Muscle of leg (tissue), 11 donors: ENCODE measurements around the gene DNAJC1. TPM values are rescaled to one million over a fixed set of nuclear protein-coding genes. Genes with fewer than 3 reads are reported as not detected.

Experiments used
- DNase-seq: peaks from one replicate; pipeline ENCODE4 v3.0.0; 2013
- H3K27ac ChIP-seq: one replicate; pipeline ENCODE4 v1.5.1; 2013; ENCODE audit warnings: mild to moderate bottlenecking, low read length, control low read depth
- H3K27me3 ChIP-seq: one replicate; pipeline ENCODE4 v1.6.1; 2013; ENCODE audit warnings: low read length; ENCODE audit not compliant: control insufficient read depth, insufficient read depth
- H3K36me3 ChIP-seq: one replicate; pipeline ENCODE4 v1.6.1; 2013; ENCODE audit warnings: low read length; ENCODE audit not compliant: control insufficient read depth, insufficient read depth
- H3K4me1 ChIP-seq: one replicate; pipeline ENCODE4 v1.6.1; 2013; ENCODE audit warnings: low read length; ENCODE audit not compliant: control insufficient read depth, insufficient read depth
- H3K4me3 ChIP-seq: one replicate; pipeline ENCODE4 v1.5.1; 2013; ENCODE audit warnings: low read length, control low read depth
- H3K9me3 ChIP-seq: replicated peaks from 2 replicates; pipeline ENCODE4 v1.6.1; 2013; ENCODE audit warnings: low read depth, low read length; ENCODE audit not compliant: control insufficient read depth
- WGBS: methylation state at CpG from one replicate; pipeline ENCODE4 v1.1.5; 2013; ENCODE audit warnings: missing lambda C conversion rate; ENCODE audit not compliant: insufficient coverage; 5-methylcytosine and 5-hydroxymethylcytosine counted together
- polyA plus RNA-seq, 8 donors: library from polyadenylated mRNA; unstranded; fragments of 120-200 nt; gene quantifications; one replicate each; pipeline versions ENCODE4 v1.2.1 to v1.2.3, GENCODE V29; 2013; ENCODE audit warnings: inconsistent platforms in 1 of 8, low replicate concordance in 1 of 8; ENCODE audit not compliant: insufficient read length in 8 of 8, insufficient read depth in 1 of 8
- total RNA-seq: library from RNA; stranded (reverse); fragments of 120-200 nt; gene quantifications from one replicate; pipeline ENCODE4 v1.2.4, GENCODE V29; 2013

The DNAJC1 gene
- total and polyA plus RNA-seq, 9 donors: 11.5 to 19.6 (median 12.8) TPM

GRCh38 chr10:21746118-21746517, 257.4 kb downstream of the DNAJC1 start:
- H3K9me3 ChIP-seq: no peaks in the 10 kb centered on the region
- peaks cover 27% of the 10 kb centered on the region for H3K36me3 ChIP-seq
- H3K27ac ChIP-seq: no peak overlapping the region
- H3K27me3 ChIP-seq: no peaks in the 10 kb centered on the region
- no peaks in the 10 kb centered on the region for H3K4me1 ChIP-seq
- 85% methylated on average over 4 of the region's 6 CpGs for WGBS
- no peak for DNase-seq
- no peak overlapping the region for H3K4me3 ChIP-seq

GRCh38 chr10:21744223-21744622, 259.3 kb downstream of the DNAJC1 start:
- Histone ChIP-seq H3K4me1 (no peaks in the 10 kb centered on the region), H3K36me3 (peaks cover 40% of the 10 kb centered on the region), H3K27ac (no peak overlapping the region), H3K27me3 (no peaks in the 10 kb centered on the region), H3K4me3 (no peak overlapping the region), H3K9me3 (no peaks in the 10 kb centered on the region)
- no peak for DNase-seq
- 86% methylated on average over 11 of the region's 11 CpGs for WGBS

- no peak overlapping the region for H3K4me3 ChIP-seq
- H3K36me3 ChIP-seq: peaks cover 45% of the 10 kb centered on the region
- no CpG with 5 or more reads among the region's 5 CpGs for WGBS
- DNase-seq: no peak
- H3K27ac ChIP-seq: no peak overlapping the region
- no peaks in the 10 kb centered on the region for H3K4me1 ChIP-seq
- H3K9me3 ChIP-seq: no peaks in the 10 kb centered on the region
- no peaks in the 10 kb centered on the region for H3K27me3 ChIP-seq
These were observed 260.7 kb downstream of the DNAJC1 start for GRCh38 chr10:21742740-21743412.

GRCh38 chr10:21740989-21741388, 262.5 kb downstream of the DNAJC1 start:
- Histone ChIP-seq H3K27ac (no peak overlapping the region), H3K9me3 (no peaks in the 10 kb centered on the region), H3K4me1 (no peaks in the 10 kb centered on the region), H3K27me3 (no peaks in the 10 kb centered on the region), H3K4me3 (no peak overlapping the region), H3K36me3 (peaks cover 52% of the 10 kb centered on the region)
- DNase-seq: no peak
- no CpG with 5 or more reads among the region's 4 CpGs for WGBS

GRCh38 chr10:21737106-21737505, 266.4 kb downstream of the DNAJC1 start:
- H3K27me3 ChIP-seq: no peaks in the 10 kb centered on the region
- peaks cover 3% of the 10 kb centered on the region for H3K4me1 ChIP-seq
- H3K27ac ChIP-seq: no peak overlapping the region
- no peak overlapping the region for H3K4me3 ChIP-seq
- peaks cover 45% of the 10 kb centered on the region for H3K36me3 ChIP-seq
- 78% methylated on average over 4 of the region's 4 CpGs for WGBS
- no peak for DNase-seq
- no peaks in the 10 kb centered on the region for H3K9me3 ChIP-seq

GRCh38 chr10:21733710-21734109, 269.8 kb downstream of the DNAJC1 start:
- no peaks in the 10 kb centered on the region for H3K9me3 ChIP-seq
- no CpG with 5 or more reads among the region's 6 CpGs for WGBS
- H3K27me3 ChIP-seq: no peaks in the 10 kb centered on the region
- no peak overlapping the region for H3K4me3 ChIP-seq
- peaks cover 32% of the 10 kb centered on the region for H3K36me3 ChIP-seq
- no peak for DNase-seq
- H3K4me1 ChIP-seq: peaks cover 3% of the 10 kb centered on the region
- no peak overlapping the region for H3K27ac ChIP-seq

- DNase-seq: peak; percentile 90
These were observed 271.3 kb downstream of the DNAJC1 start for GRCh38 chr10:21732067-21732772.

GRCh38 chr10:21728618-21729017, 274.9 kb downstream of the DNAJC1 start:
- Histone ChIP-seq H3K36me3 (peaks cover 5% of the 10 kb centered on the region), H3K4me3 (no peak overlapping the region), H3K27me3 (no peaks in the 10 kb centered on the region), H3K9me3 (no peaks in the 10 kb centered on the region), H3K27ac (no peak overlapping the region), H3K4me1 (peaks cover 9% of the 10 kb centered on the region)
- 82% methylated on average over 2 of the region's 3 CpGs for WGBS
- no peak for DNase-seq

More at GRCh38 chr10:21732067-21732772, 271.3 kb downstream of the DNAJC1 start:
- no peaks in the 10 kb centered on the region for H3K27me3 ChIP-seq
- no peaks in the 10 kb centered on the region for H3K9me3 ChIP-seq
- no peak overlapping the region for H3K27ac ChIP-seq
- H3K36me3 ChIP-seq: peaks cover 24% of the 10 kb centered on the region
- H3K4me1 ChIP-seq: peaks cover 6% of the 10 kb centered on the region
- 6% methylated on average over 2 of the region's 10 CpGs for whole genome bisulfite sequencing
- H3K4me3 ChIP-seq: no peak overlapping the region

- no peaks in the 10 kb centered on the region for H3K9me3 ChIP-seq
These were observed 275.9 kb downstream of the DNAJC1 start for GRCh38 chr10:21727452-21728168.

GRCh38 chr10:21726601-21727225, 276.8 kb downstream of the DNAJC1 start:
- Histone ChIP-seq H3K36me3 (peaks cover 3% of the 10 kb centered on the region), H3K9me3 (no peaks in the 10 kb centered on the region), H3K27ac (no peak overlapping the region), H3K4me3 (no peak overlapping the region), H3K27me3 (no peaks in the 10 kb centered on the region), H3K4me1 (peaks cover 9% of the 10 kb centered on the region)
- 42% methylated on average over 3 of the region's 3 CpGs for WGBS
- peak; percentile 53 for DNase-seq

More at GRCh38 chr10:21727452-21728168, 275.9 kb downstream of the DNAJC1 start:
- peak overlapping the region; percentile 30 for H3K27ac ChIP-seq
- no peaks in the 10 kb centered on the region for H3K27me3 ChIP-seq
- peaks cover 3% of the 10 kb centered on the region for H3K36me3 ChIP-seq
- H3K4me3 ChIP-seq: no peak overlapping the region
- DNase-seq: no peak
- H3K4me1 ChIP-seq: peaks cover 9% of the 10 kb centered on the region
- no CpG with 5 or more reads among the region's 13 CpGs for WGBS
